Measurements from ENCODE around the gene FAM13A. TPM values are rescaled to one million over a fixed set of nuclear protein-coding genes. Genes with fewer than 3 reads are reported as not detected.

The FAM13A gene
- total and polyA plus RNA-seq, 2 donors (not counting 3 experiments of a cell fraction or from before 2014, with no cell fraction given), result 3.3 to 10.5 TPM

DNA sequence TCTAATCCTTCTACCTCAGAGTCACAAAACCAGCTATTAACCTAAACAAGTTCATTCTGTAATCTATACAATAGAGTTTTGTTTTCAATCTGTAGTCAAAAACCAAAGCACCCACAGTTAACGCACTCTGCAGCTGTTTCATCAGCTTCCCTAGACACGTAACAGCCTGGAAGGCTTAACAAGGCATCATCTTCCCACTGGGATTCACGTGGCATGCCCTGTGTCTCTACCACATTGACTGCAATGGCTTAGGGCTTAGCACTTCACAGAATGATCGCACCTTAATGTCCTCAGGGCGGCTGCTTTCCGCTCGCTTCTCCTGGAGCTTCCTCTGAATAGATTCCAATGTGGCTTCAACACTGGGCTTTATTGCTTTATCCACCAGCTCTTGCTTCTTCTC, 309.6 kb downstream of the FAM13A start:
- Histone ChIP-seq H3K79me2 (ENCODE audit: control insufficient read depth, insufficient read depth, low read length) (no peaks in the 10 kb centered on the region), H3K4me2 (ENCODE audit: insufficient read depth, low read length) (no peak overlapping the region), H3K36me3 (ENCODE audit: control insufficient read depth in 2 of 2, extremely low read depth in 1 of 2, insufficient read depth in 2 of 2, low read length in 2 of 2) (peaks cover 0 to 9% of the 10 kb centered on the region in 2 experiments), H3K27me3 (ENCODE audit: control insufficient read depth in 2 of 2, insufficient read depth in 2 of 2, low read length in 2 of 2) (no peaks in the 10 kb centered on the region), H3K4me3 (replicated peaks in 1 of 3; ENCODE audit: insufficient read depth in 1 of 3, low read depth in 1 of 3, low read length in 3 of 3) (no peak overlapping the region), H3K9ac (replicated peaks; ENCODE audit: extremely low read depth, insufficient read depth, low read length) (no peak overlapping the region), H3K4me1 (ENCODE audit: control insufficient read depth, extremely low read depth, insufficient read depth, low read length) (no peaks in the 10 kb centered on the region), H3K9me3 (replicated peaks; ENCODE audit: control insufficient read depth, insufficient read depth, low read length) (no peaks in the 10 kb centered on the region), H2AFZ (ENCODE audit: low read depth, low read length) (no peak overlapping the region), H4K20me1 (replicated peaks; ENCODE audit: control insufficient read depth, extremely low read depth, insufficient read depth, low read length) (no peaks in the 10 kb centered on the region), H3K9me1 (replicated peaks; ENCODE audit: control insufficient read depth, extremely low read depth, insufficient read depth, low read length) (no peaks in the 10 kb centered on the region), H3K27ac (ENCODE audit: insufficient read depth, low read depth, low read length) (no peak overlapping the region)
- CTCF ChIA-PET, result interaction anchor here (0.7 to 2.2 kb wide), 5 partner anchors 12 to 43 kb away, joined by 3 to 6 read pairs (median 5); no protein-coding TSS in a partner anchor
- dilution Hi-C loops (cut with MboI; ENCODE audit: extremely low pct_ligation_motif_present, low sequenced_read_pairs), result no loop called here
- TF ChIP-seq EZH2 (IDR thresholded peaks at IDR 0.05; ENCODE audit: borderline replicate concordance, low read depth, low read length, severe bottlenecking) (no peak), MYC (IDR thresholded peaks at IDR 0.05; ENCODE audit: low read depth, low read length) (no peak), FOS (IDR thresholded peaks at IDR 0.05; ENCODE audit: borderline replicate concordance, insufficient read depth, low read length) (no peak), GATA2 (IDR thresholded peaks at IDR 0.05; ENCODE audit: insufficient read depth, insufficient read length, low read depth, low read length) (no peak), POLR2A (IDR thresholded peaks at IDR 0.05; ENCODE audit: low read depth, low read length) (no peak)
- TF ChIP-seq, protein P1, sequence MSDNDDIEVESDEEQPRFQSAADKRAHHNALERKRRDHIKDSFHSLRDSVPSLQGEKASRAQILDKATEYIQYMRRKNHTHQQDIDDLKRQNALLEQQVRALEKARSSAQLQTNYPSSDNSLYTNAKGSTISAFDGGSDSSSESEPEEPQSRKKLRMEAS (IDR thresholded peaks at IDR 0.05; ENCODE audit: insufficient read depth, insufficient read length), result no peak
- intact Hi-C loops (cut with micrococcal nuclease), result no loop called here
- DNase-seq (ENCODE audit: low read depth, low spot score) (no peak), FAIRE-seq (no peak)
- POLR2A ChIA-PET, result no interaction called here
- no TSS peak for BruUV-seq (replicated peaks)

DNA sequence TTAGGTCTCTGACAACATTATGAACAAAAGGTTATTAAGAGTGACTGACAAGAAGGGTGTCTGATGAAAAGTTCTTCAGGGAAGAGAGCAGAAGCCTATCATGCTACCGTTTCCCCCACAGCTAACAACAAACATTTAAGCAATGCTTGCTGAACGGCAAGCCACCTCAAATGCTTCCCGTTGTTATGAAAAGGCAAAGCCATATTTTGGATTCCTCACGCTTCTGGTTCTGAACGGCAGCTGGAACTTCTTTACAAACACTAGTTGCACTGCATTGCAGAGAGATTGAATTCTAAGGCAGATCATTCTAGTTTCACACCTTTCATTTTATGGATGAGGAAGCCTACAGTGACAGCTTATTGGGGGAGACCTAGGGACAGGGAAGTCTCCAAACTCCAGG, 310.8 kb downstream of the FAM13A start:
- H3K79me2 ChIP-seq (ENCODE audit: control insufficient read depth, insufficient read depth, low read length), result no peaks in the 10 kb centered on the region
- dilution Hi-C loops (cut with MboI; ENCODE audit: extremely low pct_ligation_motif_present, low sequenced_read_pairs) (no loop called here), intact Hi-C loops (cut with micrococcal nuclease) (no loop called here)
- peaks cover 0 to 9% of the 10 kb centered on the region in 2 experiments for H3K36me3 ChIP-seq (ENCODE audit: control insufficient read depth in 2 of 2, extremely low read depth in 1 of 2, insufficient read depth in 2 of 2, low read length in 2 of 2)
- H3K9me1 ChIP-seq (replicated peaks; ENCODE audit: control insufficient read depth, extremely low read depth, insufficient read depth, low read length), result no peaks in the 10 kb centered on the region
- BruUV-seq (replicated peaks), result no TSS peak
- TF ChIP-seq, protein P1 (IDR thresholded peaks at IDR 0.05; ENCODE audit: insufficient read depth, insufficient read length), result no peak
- no peak for TF ChIP-seq MYC (IDR thresholded peaks at IDR 0.05; ENCODE audit: low read depth, low read length)
- no peak for TF ChIP-seq FOS (IDR thresholded peaks at IDR 0.05; ENCODE audit: borderline replicate concordance, insufficient read depth, low read length)
- TF ChIP-seq EZH2 (IDR thresholded peaks at IDR 0.05; ENCODE audit: borderline replicate concordance, low read depth, low read length, severe bottlenecking), result no peak
- TF ChIP-seq, protein P2, sequence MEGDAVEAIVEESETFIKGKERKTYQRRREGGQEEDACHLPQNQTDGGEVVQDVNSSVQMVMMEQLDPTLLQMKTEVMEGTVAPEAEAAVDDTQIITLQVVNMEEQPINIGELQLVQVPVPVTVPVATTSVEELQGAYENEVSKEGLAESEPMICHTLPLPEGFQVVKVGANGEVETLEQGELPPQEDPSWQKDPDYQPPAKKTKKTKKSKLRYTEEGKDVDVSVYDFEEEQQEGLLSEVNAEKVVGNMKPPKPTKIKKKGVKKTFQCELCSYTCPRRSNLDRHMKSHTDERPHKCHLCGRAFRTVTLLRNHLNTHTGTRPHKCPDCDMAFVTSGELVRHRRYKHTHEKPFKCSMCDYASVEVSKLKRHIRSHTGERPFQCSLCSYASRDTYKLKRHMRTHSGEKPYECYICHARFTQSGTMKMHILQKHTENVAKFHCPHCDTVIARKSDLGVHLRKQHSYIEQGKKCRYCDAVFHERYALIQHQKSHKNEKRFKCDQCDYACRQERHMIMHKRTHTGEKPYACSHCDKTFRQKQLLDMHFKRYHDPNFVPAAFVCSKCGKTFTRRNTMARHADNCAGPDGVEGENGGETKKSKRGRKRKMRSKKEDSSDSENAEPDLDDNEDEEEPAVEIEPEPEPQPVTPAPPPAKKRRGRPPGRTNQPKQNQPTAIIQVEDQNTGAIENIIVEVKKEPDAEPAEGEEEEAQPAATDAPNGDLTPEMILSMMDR (IDR thresholded peaks at IDR 0.05; ENCODE audit: extremely low read depth in 1 of 2, insufficient read depth in 1 of 2, low read depth in 1 of 2, low read length in 2 of 2), result no peak
- no peak for TF ChIP-seq POLR2A (IDR thresholded peaks at IDR 0.05; ENCODE audit: low read depth, low read length)
- TF ChIP-seq GATA2 (IDR thresholded peaks at IDR 0.05; ENCODE audit: insufficient read depth, insufficient read length, low read depth, low read length), result no peak
- TF ChIP-seq POLR2AphosphoS5 (IDR thresholded peaks at IDR 0.05; ENCODE audit: insufficient read depth, low read depth, low read length), result no peak
- no peak for TF ChIP-seq JUN (IDR thresholded peaks at IDR 0.05; ENCODE audit: borderline replicate concordance, insufficient read depth, insufficient read length, low read depth)
- no peak for FAIRE-seq
- no peak overlapping the region for H3K9ac ChIP-seq (replicated peaks; ENCODE audit: extremely low read depth, insufficient read depth, low read length)
- no peaks in the 10 kb centered on the region for H3K27me3 ChIP-seq (ENCODE audit: control insufficient read depth in 2 of 2, insufficient read depth in 2 of 2, low read length in 2 of 2)
- no peak overlapping the region for H3K4me2 ChIP-seq (ENCODE audit: insufficient read depth, low read length)
- CTCF ChIA-PET, result interaction anchor here (1.0 to 2.2 kb wide), 4 partner anchors 11 to 44 kb away, joined by 3 to 6 read pairs (median 6); no protein-coding TSS in a partner anchor
- H3K4me3 ChIP-seq (replicated peaks in 1 of 3; ENCODE audit: insufficient read depth in 1 of 3, low read depth in 1 of 3, low read length in 3 of 3), result no peak overlapping the region
- no peak overlapping the region for H2AFZ ChIP-seq (ENCODE audit: low read depth, low read length)
- H3K27ac ChIP-seq (ENCODE audit: insufficient read depth, low read depth, low read length), result no peak overlapping the region
- DNase-seq (ENCODE audit: low read depth, low spot score), result no peak
- POLR2A ChIA-PET, result no interaction called here
- H3K9me3 ChIP-seq (replicated peaks; ENCODE audit: control insufficient read depth, insufficient read depth, low read length), result no peaks in the 10 kb centered on the region
- H3K4me1 ChIP-seq (ENCODE audit: control insufficient read depth, extremely low read depth, insufficient read depth, low read length), result no peaks in the 10 kb centered on the region
- no peaks in the 10 kb centered on the region for H4K20me1 ChIP-seq (replicated peaks; ENCODE audit: control insufficient read depth, extremely low read depth, insufficient read depth, low read length)
